Panc1 (cell line): ENCODE results near the gene ARID5A. TPM values are rescaled to one million over a fixed set of nuclear protein-coding genes. Genes with fewer than 3 reads are reported as not detected.

ENCODE experiments used
- ATAC-seq: fragments of 200-7000 bp; cut with Tn5 transposase; 2 replicates; pipeline ENCODE4 v1.9.1; 2020; ENCODE audit warnings: mild to moderate bottlenecking, moderate library complexity
- BruUV-seq: library from RNA; stranded (reverse); fragments of 400-500 nt; replicated peaks from 2 replicates; lab custom pipeline; 2021; lab: Mats Ljungman, UMichigan
- CTCF ChIA-PET: fragments of 300-600 bp; sonication (Branson Sonifier 250); formaldehyde crosslinking; loops from one replicate; lab custom pipeline; 2022; ENCODE audit warnings: antibody characterized with exemption; lab: Charles Lee
- POLR2A ChIA-PET: fragments of 300-600 bp; sonication (Branson Sonifier 250); formaldehyde crosslinking; loops from one replicate; lab custom pipeline; 2022; ENCODE audit warnings: antibody characterized with exemption; lab: Charles Lee
- DNase-seq: peaks from one replicate; pipeline ENCODE4 v3.0.0-alpha.2; 2010; ENCODE audit warnings: low read depth, low spot score
- H3K27ac ChIP-seq: 2 replicates; pipeline ENCODE4 v1.5.1; 2011; ENCODE audit warnings: mild to moderate bottlenecking, low read length, inconsistent platforms
- H3K27me3 ChIP-seq: fragments of 200-500 bp; sonication (Bioruptor generic); 2 replicates; pipeline ENCODE4 v1.6.0; 2014; ENCODE audit warnings: low read length, inconsistent platforms; ENCODE audit not compliant: control insufficient read depth, insufficient read depth
- H3K36me3 ChIP-seq: fragments of 200-500 bp; sonication (Bioruptor generic); 2 replicates; pipeline ENCODE4 v1.5.1; 2014; ENCODE audit warnings: inconsistent platforms, mild to moderate bottlenecking, low read length, moderate library complexity; ENCODE audit not compliant: control insufficient read depth, insufficient read depth
- H3K4me1 ChIP-seq: 2 replicates; pipeline ENCODE4 v1.5.1; 2011; ENCODE audit warnings: inconsistent platforms, mild to moderate bottlenecking, low read length, moderate library complexity; ENCODE audit not compliant: control insufficient read depth, insufficient read depth
- H3K4me3 ChIP-seq, 2 experiments: 2 replicates each; pipeline ENCODE4 v1.5.1; 2011 to 2012; ENCODE audit warnings: low read depth in 2 of 2, low read length in 2 of 2, mild to moderate bottlenecking in 2 of 2, inconsistent platforms in 1 of 2, moderate library complexity in 1 of 2
- H3K9me3 ChIP-seq: fragments of 200-500 bp; sonication (Bioruptor generic); 2 replicates; pipeline ENCODE4 v1.5.1; 2014; ENCODE audit warnings: low read depth, mild to moderate bottlenecking, inconsistent platforms, low read length, moderate library complexity; ENCODE audit not compliant: control insufficient read depth, insufficient read depth
- CTCF ChIP-seq: fragments of 450-650 bp; IDR thresholded peaks from 2 replicates; pipeline ENCODE4 v1.5.1; 2017; ENCODE audit warnings: mild to moderate bottlenecking
- POLR2AphosphoS5 ChIP-seq: IDR thresholded peaks from 2 replicates; pipeline ENCODE4 v1.6.1; 2012; ENCODE audit warnings: mild to moderate bottlenecking, low read depth, low read length, moderate library complexity
- REST ChIP-seq, 2 experiments: IDR thresholded peaks; 2 replicates each; pipeline ENCODE4 v1.6.1; 2011 to 2012; ENCODE audit warnings: low read depth in 2 of 2, control low read depth in 1 of 2, low read length in 1 of 2, mild to moderate bottlenecking in 1 of 2, moderate library complexity in 1 of 2; ENCODE audit not compliant: insufficient read depth in 1 of 2
- SIN3A ChIP-seq: IDR thresholded peaks from 2 replicates; pipeline ENCODE4 v1.6.1; 2012; ENCODE audit warnings: low read depth, mild to moderate bottlenecking, low read length, moderate library complexity, borderline replicate concordance; ENCODE audit not compliant: insufficient read depth
- TCF7L2 ChIP-seq: IDR thresholded peaks from 2 replicates; pipeline ENCODE4 v1.6.1; 2011; ENCODE audit warnings: mild to moderate bottlenecking, low read depth, low read length, inconsistent platforms
- in situ Hi-C: cut with HindIII; loops from 2 replicates; pipeline ENCODE4 v1.10.0; 2016; ENCODE audit warnings: low sequenced_read_pairs, low pct_unique_long_range_greater_than_20kb
- intact Hi-C: fragments of 100-400 bp; cut with micrococcal nuclease; formaldehyde crosslinking; loops from one replicate; pipeline ENCODE4 v1.10.0; 2022; ENCODE audit not compliant: unreplicated experiment
- total RNA-seq: library from RNA; stranded (reverse); gene quantifications from one replicate; pipeline ENCODE4 v1.2.1, GENCODE V29; 2021; ENCODE audit not compliant: unreplicated experiment

ARID5A gene
- total RNA-seq, 1 experiment from 2014 or later: 19.3 TPM

DNA sequence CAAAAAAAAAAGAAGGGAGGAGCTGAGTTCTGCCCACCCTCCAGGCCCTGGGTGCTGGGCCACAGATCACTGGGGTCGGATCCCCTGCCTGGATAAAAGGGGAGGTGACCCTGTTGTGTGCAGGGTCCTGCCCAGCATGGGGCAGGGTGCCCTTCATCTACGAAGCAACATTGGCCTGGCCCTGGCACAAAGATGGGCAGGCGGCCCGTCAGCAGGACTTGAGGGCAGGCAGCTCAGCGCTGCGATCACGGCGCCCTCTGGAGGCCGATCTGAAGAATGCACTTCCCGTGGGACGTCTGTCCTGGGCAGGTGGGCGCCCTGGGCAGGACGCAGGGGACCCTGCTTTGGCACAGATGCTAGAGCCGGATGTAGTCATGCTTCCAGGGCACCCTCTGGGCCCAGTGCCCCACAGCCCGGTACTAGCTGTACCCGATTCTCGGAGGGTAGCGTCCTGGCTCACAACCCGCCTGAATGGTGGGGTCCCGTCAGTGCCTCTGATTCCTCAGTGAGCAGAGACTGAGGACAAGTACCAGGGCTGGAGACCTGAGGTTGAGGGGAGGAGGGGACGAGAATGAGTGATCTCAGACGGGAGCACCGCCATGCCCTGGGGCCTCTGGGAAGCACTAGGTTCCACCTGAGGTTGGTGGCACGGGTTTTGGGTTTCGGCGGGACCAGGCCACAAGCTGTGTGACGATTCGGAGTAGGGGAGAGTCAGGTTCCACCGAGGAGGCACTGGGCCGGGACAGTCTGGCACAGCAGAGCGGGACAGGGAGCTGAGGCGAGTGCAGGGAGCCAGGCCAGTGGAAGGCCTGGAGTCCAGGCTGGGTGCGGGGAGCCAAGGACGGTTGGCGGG, 18.0 kb downstream of the ARID5A start:
- Histone ChIP-seq H3K27ac (0 out of 2 replicates have a peak overlapping the region, but pooled peaks have one; percentile 44), H3K36me3 (no peaks in the 10 kb centered on the region), H3K4me1 (peaks cover 10% of the 10 kb centered on the region), H3K27me3 (no peaks in the 10 kb centered on the region), H3K4me3 (no peak overlapping the region), H3K9me3 (no peaks in the 10 kb centered on the region)
- intact Hi-C loops (no loop called here), in situ Hi-C loops (no loop called here)
- no TSS peak for BruUV-seq
- DNase-seq (no peak), ATAC-seq (peak; percentile 65)
- ChIA-PET CTCF (interaction anchor here (0.5 to 1.5 kb wide), 8 partner anchors 9 to 203 kb away, joined by 3 to 6 read pairs (median 3); no protein-coding TSS in a partner anchor), POLR2A (no interaction called here)
- TF ChIP-seq REST (IDR thresholded peaks at IDR 0.05; ENCODE audit: insufficient read depth in 1 of 2, low read depth in 2 of 2, low read length in 1 of 2) (no peak), CTCF (peak; percentile 98), SIN3A (no peak), POLR2AphosphoS5 (no peak)

DNA sequence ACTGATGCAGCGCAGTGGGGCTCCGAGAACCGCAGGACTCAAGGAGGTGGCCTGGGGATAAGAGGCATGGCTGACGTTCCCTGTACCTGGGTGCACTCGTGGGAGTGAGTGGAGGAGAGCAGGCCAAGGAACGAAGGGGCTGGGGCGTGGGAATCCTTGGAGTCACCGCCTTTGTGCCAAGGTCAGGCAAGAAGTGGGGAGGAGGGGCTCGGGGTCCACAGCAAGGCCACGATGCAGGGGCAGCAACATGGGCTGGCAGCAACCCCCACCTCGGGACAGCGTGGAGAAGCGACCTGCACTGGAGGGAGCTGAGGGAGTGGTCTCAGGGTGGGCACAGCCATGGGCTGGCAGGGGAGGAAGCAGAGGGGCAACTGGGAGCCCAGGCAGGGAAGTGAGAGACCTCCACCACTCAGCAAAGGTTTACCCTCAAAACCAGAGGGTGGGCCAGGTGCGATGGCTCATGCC, 18.6 kb downstream of the ARID5A start:
- DNase-seq (no peak), ATAC-seq (no peak)
- Histone ChIP-seq H3K27ac (no peak overlapping the region), H3K27me3 (no peaks in the 10 kb centered on the region), H3K36me3 (no peaks in the 10 kb centered on the region), H3K4me3 (no peak overlapping the region), H3K4me1 (peaks cover 10% of the 10 kb centered on the region), H3K9me3 (no peaks in the 10 kb centered on the region)
- no peak for TF ChIP-seq CTCF
- no peak for TF ChIP-seq REST (IDR thresholded peaks at IDR 0.05; ENCODE audit: insufficient read depth in 1 of 2, low read depth in 2 of 2, low read length in 1 of 2)
- no peak for TF ChIP-seq SIN3A
- TF ChIP-seq TCF7L2: no peak
- TF ChIP-seq POLR2AphosphoS5: no peak
- POLR2A ChIA-PET: no interaction called here
- no TSS peak for BruUV-seq
- intact Hi-C loops (no loop called here), in situ Hi-C loops (no loop called here)
- CTCF ChIA-PET: interaction anchor here (0.9 to 1.5 kb wide), 3 partner anchors 16 to 85 kb away, joined by 3 to 4 read pairs (median 3); no protein-coding TSS in a partner anchor
